Stimulated activated CD8-positive, alpha-beta memory T cell treated with anti-CD3 and anti-CD28 coated beads, Interleukin-4, amount 100 ng/mL, for 1 hour (primary cell): Measurements from ENCODE around the gene SNX9.

Source experiments
- DNase-seq, 2 donors: peaks; one replicate each; pipeline ENCODE4 v3.0.0-alpha.2; 2020; ENCODE audit warnings: low read depth in 2 of 2, low spot score in 1 of 2

Gene SNX9

GRCh38 chr6:157990321-157991066 is 167.4 kb downstream of the SNX9 start:
- DNase-seq: no peak

DNA sequence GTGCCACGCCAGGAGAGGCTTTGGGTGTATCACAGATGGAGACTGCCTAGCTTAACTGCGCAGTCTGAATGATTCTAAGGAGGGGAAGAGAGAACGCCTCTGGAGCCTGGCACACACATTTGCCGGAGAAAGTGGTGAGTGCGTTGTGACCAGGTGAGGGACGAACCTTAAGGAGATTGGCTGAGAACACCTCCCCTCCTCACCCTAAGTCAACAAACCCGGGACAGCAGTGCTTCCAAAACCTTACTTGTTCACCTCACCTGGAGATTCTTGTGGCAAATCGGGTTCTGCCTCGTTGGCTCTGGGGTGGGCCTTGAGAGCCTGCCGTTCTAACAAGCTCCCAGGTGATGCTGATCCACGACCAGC is 168.0 kb downstream of the SNX9 start:
- DNase-seq: no peak

DNA sequence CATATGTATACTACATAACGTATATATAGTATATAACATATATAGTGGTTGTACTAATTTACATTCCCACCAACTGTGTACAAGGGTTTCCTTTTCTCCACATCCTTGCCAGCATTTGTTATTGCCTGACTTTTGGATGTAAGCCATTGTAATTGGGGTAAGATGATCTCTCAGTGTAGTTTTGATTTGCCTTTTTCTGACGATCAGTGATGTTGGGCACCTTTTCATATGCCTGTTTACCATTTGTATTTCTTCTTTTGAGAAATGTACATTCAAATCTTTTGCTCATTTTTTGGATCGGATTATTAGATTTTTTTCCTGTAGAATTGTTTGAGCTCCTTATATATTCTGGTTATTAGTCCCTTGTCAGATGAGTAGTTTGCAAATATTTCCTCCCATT is 170.0 kb downstream of the SNX9 start:
- DNase-seq: no peak

DNA sequence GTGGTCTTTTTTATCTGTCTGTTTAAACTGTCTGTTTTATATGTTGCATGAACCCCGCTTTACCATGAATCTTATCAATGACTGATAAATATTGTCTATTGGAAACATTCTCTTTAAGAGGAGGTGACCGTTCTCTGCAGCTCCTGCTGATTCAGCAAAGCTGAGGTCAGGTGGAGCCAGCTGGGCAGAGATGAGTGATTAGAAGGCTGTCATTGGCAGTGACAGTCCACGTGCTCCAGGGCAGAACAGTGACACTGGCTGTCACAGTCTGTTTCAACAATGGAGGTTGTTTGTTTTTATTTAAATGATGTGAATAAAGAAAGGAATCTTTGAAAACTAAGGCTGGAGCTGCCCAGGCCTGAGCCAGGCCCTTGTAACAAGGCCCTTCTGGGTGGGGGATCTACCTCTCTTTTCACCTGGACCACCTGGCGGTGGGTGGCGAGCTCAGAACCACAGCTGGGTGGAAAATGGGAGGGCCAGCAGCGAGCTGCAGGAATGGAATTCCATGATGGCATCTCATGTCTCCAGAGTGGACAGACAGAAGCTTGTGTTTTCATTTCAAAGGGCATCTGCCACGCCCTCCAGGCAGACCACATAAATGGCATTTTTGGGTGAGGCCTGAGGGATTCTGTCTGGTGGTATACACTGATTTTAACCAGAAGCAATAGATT is 171.2 kb downstream of the SNX9 start:
- DNase-seq: no peak
